ENCODE results near the gene MELTF. TPM values are rescaled to one million over a fixed set of nuclear protein-coding genes. Genes with fewer than 3 reads are reported as not detected.

MELTF gene
- total RNA-seq, 1 donor from 2014 or later: 31.8 TPM

GRCh38 chr3:197007953-197008352, 21.7 kb downstream of the MELTF start:
- no peak for DNase-seq
- Mint-ChIP-seq H3K4me1 (ENCODE audit: low read depth, unreplicated experiment) (no peaks in the 10 kb centered on the region), H3K27me3 (ENCODE audit: unreplicated experiment) (peaks cover 15% of the 10 kb centered on the region), H3K27ac (ENCODE audit: unreplicated experiment) (no peak overlapping the region), H3K4me3 (ENCODE audit: unreplicated experiment) (no peak overlapping the region), H3K36me3 (ENCODE audit: unreplicated experiment) (peaks cover 13% of the 10 kb centered on the region), H3K9me3 (ENCODE audit: unreplicated experiment) (peaks cover 10% of the 10 kb centered on the region)
- TF ChIP-seq CTCF (IDR thresholded peaks at IDR 0.05; ENCODE audit: partially characterized antibody, unreplicated experiment): no peak

- no peak overlapping the region for H3K4me3 Mint-ChIP-seq (ENCODE audit: unreplicated experiment)
- H3K27ac Mint-ChIP-seq (ENCODE audit: unreplicated experiment): no peak overlapping the region
- H3K36me3 Mint-ChIP-seq (ENCODE audit: unreplicated experiment): peaks cover 13% of the 10 kb centered on the region
- H3K27me3 Mint-ChIP-seq (ENCODE audit: unreplicated experiment): peaks cover 15% of the 10 kb centered on the region
- H3K4me1 Mint-ChIP-seq (ENCODE audit: low read depth, unreplicated experiment): no peaks in the 10 kb centered on the region
- H3K9me3 Mint-ChIP-seq (ENCODE audit: unreplicated experiment): peaks cover 10% of the 10 kb centered on the region
- DNase-seq: no peak
- TF ChIP-seq CTCF (IDR thresholded peaks at IDR 0.05; ENCODE audit: partially characterized antibody, unreplicated experiment): no peak
Observed at GRCh38 chr3:197007296-197007940, 22.2 kb downstream of the MELTF start.

- peaks cover 13% of the 10 kb centered on the region for H3K36me3 Mint-ChIP-seq (ENCODE audit: unreplicated experiment)
- TF ChIP-seq CTCF (IDR thresholded peaks at IDR 0.05; ENCODE audit: partially characterized antibody, unreplicated experiment): no peak
- H3K9me3 Mint-ChIP-seq (ENCODE audit: unreplicated experiment): peaks cover 10% of the 10 kb centered on the region
- no peak overlapping the region for H3K4me3 Mint-ChIP-seq (ENCODE audit: unreplicated experiment)
- no peak overlapping the region for H3K27ac Mint-ChIP-seq (ENCODE audit: unreplicated experiment)
- no peak for DNase-seq
- peaks cover 15% of the 10 kb centered on the region for H3K27me3 Mint-ChIP-seq (ENCODE audit: unreplicated experiment)
- no peaks in the 10 kb centered on the region for H3K4me1 Mint-ChIP-seq (ENCODE audit: low read depth, unreplicated experiment)
Observed at GRCh38 chr3:197006860-197007259, 22.8 kb downstream of the MELTF start.

GRCh38 chr3:197006446-197006845, 23.2 kb downstream of the MELTF start:
- Mint-ChIP-seq H3K4me1 (ENCODE audit: low read depth, unreplicated experiment) (no peaks in the 10 kb centered on the region), H3K9me3 (ENCODE audit: unreplicated experiment) (peaks cover 10% of the 10 kb centered on the region), H3K36me3 (ENCODE audit: unreplicated experiment) (peaks cover 13% of the 10 kb centered on the region), H3K27me3 (ENCODE audit: unreplicated experiment) (peaks cover 18% of the 10 kb centered on the region), H3K27ac (ENCODE audit: unreplicated experiment) (no peak overlapping the region), H3K4me3 (ENCODE audit: unreplicated experiment) (no peak overlapping the region)
- no peak for DNase-seq
- no peak for TF ChIP-seq CTCF (IDR thresholded peaks at IDR 0.05; ENCODE audit: partially characterized antibody, unreplicated experiment)

- no peak for DNase-seq
- Mint-ChIP-seq H3K27me3 (ENCODE audit: unreplicated experiment) (peaks cover 18% of the 10 kb centered on the region), H3K4me1 (ENCODE audit: low read depth, unreplicated experiment) (no peaks in the 10 kb centered on the region), H3K36me3 (ENCODE audit: unreplicated experiment) (peaks cover 13% of the 10 kb centered on the region), H3K9me3 (ENCODE audit: unreplicated experiment) (peaks cover 10% of the 10 kb centered on the region), H3K4me3 (ENCODE audit: unreplicated experiment) (peak overlapping the region; percentile 85), H3K27ac (ENCODE audit: unreplicated experiment) (no peak overlapping the region)
- no peak for TF ChIP-seq CTCF (IDR thresholded peaks at IDR 0.05; ENCODE audit: partially characterized antibody, unreplicated experiment)
Observed at GRCh38 chr3:197003461-197004385, 25.9 kb downstream of the MELTF start.

Data from glutamatergic neuron (in vitro differentiated cells).